ENCODE results near the gene ZNF860.
A peak's percentile ranks its signal among the peaks of the same experiment; 100 is the strongest.

Gene ZNF860

DNA sequence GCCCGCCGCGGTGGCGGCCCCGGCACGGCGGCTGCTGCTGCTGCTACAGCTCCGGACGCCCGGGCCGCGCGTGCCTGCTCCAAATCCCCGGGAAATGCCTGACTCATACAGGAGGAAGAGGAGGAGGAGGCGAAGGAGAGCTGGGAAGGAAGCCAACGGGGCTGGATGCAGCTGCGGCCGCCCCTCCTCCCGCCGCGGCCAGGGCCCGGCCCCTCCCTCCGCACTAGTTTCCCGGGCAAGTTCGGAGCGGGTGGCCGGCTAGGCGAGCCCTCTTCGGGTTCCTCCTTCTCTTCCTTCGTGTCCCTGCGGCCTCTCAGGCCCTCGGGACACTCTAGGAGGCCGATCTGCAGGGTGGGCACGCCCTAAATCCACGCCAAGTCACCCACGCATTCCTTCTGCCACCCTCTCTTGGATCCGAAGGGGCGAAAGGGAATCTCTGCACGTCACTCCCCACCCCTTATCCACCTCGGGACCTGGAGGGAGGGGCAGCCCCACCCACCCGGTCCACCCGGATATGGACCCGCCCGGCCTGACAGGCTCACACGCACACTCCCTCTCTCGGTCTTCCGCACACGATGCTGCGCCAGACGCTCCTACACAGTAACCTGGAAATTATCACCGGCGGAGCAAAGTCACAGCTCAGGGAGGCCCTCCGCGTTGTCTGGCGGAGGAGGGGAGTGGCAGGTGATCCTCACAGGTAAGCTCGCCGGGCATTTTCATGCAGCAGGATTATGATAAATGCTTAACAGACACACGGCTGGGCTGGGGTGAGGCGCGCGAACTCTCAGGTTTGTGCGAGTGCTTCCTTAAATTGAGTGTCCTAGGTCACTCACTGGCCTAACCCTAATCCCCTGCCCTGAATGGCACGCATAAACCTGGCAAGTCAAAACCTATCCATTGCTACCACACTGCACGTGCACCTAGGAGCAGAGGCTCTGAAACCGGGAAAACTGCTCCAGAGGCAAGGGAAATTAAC, at the start of gene ZNF860, which contains the start of gene OSBPL10:
Gene ZNF860, plus strand, starts transcription at position 545 of the 976 bp plus-strand sequence. CDS start 7,330 bp downstream, outside the sequence.
Gene OSBPL10, minus strand, starts transcription at position 57 of the 976 bp plus-strand sequence. CDS start 83 bp downstream, outside the sequence.
- DNase-seq = peak; percentile 94

GRCh38 chr3:31932990-31933389, 48.6 kb upstream of the ZNF860 start:
- DNase-seq = no peak

DNA sequence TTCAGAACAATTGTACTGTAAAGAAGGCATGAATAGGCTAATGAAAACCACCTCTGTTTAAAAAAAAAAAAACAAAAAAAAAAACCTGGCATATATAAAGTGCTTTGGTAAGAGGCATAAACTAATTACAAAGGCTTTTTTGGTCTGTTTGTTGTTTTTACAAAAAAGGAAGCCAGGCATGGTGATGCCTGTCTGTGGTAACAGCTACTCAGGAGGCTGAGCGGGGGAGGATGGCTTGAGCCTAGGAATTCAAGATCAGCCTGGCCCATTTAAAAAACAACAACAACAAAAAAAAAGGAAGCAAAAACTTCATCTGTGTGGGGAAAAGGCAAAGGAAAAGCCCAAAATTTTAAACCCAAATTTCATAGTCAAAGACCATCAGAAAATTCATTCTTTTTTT, 47.5 kb upstream of the ZNF860 start:
- DNase-seq = no peak

DNA sequence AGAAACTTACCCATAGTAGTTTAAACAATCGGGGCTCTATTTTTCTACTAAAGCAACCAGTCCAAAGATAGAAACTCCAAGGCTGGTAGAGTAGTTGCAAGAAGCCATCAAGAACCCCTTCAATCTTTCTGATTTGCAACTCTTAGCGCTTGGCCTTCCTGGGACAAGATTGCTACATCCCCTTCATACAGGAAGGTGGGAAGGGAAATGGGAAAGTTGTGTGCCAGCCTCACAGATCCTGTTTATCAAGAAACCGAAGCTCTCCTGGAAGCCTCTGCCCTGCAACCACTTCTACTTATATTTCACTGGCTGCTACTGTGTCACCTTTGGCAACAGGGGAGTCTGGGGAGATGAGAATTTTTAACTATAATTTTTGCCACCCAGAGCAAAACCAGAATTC, 46.7 kb upstream of the ZNF860 start:
- DNase-seq = no peak

GRCh38 chr3:31936420-31937060, 45.0 kb upstream of the ZNF860 start:
- no peak for DNase-seq

- peak; percentile 33 for DNase-seq
Measured at GRCh38 chr3:31937225-31937624, 44.3 kb upstream of the ZNF860 start.

DNA sequence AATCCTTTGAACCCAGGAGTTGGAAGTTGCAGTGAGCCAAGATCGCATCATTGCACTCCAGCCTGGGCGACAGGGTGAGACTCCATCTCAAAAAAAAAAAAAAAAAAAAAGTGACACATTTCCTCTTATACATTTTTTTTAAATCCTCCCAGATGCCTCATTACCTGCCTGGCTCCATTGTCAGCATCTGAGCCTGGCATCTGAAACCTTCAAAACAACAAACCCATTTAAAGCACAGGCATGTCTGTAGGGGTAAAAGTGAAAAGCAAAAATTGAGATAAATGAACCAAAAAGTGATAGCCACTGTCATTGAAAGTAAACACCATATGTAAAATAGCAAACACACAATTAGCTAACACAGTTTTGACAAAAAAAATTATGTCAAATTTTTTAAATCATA, 39.1 kb upstream of the ZNF860 start:
- no peak for DNase-seq

DNA sequence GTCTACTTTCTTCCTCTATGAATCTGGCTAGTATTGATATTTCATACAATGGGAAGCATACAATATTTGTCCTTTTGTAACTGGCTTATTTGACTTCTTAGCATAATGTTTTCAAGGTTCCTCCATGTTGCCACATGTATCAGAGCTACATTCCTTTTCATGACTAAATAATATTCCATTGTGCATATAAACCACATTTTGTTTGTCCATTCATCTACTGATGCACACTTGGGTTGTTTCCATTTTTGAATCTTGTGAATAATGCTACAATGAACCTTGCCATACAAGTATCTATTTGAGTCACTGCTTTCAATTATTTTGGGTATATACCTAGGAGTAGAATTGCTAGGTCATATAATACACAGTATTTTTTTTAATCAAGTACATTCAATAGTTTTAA, 38.5 kb upstream of the ZNF860 start:
- DNase-seq = no peak

DNA sequence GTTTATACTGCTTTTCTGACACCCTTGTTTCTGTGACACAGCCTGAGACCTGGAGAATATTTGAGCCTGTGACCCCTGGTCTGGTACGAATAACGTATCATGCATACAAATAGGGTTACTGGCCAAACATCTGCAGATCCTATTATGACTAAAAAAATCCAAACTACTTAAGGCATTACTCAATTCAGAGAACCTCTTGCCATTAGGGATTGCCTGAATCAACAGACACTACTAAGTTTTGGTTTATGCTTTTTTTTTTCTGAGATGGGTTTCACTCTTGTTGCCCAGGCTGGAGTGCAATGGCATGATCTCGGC, 35.9 kb upstream of the ZNF860 start:
- DNase-seq = no peak

DNA sequence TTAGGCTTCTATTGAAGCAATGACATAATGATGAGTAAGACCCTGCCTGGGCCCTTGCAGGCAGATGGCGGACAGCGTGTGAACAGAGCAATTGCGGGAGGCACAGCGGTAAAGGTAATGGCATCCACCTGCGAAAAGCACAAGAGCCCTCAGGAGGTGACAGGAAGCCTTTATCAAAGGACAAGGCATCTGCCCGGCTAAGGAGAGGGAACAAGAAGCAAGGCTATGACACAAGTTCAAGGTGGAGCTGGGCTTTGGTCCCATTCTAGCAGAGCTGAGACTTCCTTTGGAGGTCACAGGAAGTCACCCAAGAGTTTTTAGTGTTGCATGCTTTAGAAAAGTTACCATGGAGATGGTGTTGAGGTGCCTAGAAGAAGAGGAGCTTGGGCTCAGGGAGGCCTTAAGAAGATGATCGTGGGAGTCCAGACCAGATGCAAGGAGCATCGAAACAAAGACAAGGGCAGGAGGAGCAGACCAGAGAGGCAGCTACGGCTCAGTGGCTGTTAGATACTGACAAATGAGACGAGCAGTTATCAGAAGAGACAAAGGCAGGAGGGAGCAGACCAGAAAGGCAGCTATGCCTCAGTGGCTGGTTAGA, 35.0 kb upstream of the ZNF860 start:
- DNase-seq = no peak

DNA sequence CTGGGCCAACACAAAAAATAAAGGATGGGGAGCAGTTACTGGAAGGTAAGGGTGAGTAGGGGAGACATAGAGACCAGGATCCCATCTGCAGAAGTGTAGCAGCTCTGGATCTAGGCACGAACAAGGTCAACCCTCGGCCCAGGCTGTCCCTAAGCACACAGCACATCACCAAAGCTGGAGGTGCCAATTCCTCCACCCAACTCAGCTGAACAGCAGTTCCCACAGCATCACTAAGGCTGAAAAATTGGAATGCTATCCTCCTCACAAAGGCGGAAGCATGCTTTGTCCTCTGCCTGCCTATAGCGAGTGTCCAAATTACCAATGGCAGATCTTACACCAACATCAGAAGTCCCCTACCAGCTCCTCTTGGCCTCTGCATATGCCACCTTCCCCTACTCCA, 34.4 kb upstream of the ZNF860 start:
- DNase-seq = no peak

DNA sequence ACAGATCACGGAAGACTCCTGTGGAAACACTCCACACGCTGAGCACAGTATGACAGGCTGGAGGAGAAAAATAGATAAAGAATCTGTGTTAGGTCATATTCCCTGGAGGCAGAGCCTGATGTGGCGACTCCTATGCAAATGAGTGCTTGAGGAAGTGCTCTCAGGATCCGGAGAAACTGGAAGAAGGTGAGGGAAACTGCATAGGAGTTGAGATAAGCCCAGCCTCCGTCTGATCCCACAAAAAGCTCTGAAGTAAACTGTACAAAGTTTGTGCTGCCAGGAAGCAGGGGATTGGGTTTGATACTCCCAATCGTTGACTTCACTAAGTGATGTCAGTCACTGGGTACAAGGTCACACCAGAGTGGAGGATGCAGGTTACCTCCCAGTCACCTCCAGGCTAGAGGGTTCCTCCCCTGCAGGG, 33.9 kb upstream of the ZNF860 start:
- DNase-seq = peak; percentile 11

- no peak for DNase-seq
Measured at GRCh38 chr3:31948280-31948679, 33.3 kb upstream of the ZNF860 start.

DNA sequence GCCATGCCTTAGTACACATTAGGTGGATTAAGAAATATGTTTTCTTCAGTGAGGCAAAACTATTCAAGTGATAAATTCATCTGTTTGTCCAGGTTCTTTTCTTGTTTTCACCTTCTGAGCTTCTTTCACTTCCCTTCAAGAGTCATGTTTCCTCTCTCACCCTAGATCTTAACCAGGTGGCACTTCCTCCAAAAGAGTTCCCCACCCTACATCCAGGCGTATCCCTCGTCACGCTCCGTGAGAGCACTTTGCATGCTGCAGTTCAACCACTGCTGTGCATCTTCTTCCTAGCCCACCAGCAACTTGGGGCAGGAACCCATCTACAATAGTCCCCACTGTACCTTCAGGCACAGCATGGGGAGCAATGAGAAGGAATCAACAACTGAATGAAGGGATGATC, 29.3 kb upstream of the ZNF860 start:
- DNase-seq = no peak

DNA sequence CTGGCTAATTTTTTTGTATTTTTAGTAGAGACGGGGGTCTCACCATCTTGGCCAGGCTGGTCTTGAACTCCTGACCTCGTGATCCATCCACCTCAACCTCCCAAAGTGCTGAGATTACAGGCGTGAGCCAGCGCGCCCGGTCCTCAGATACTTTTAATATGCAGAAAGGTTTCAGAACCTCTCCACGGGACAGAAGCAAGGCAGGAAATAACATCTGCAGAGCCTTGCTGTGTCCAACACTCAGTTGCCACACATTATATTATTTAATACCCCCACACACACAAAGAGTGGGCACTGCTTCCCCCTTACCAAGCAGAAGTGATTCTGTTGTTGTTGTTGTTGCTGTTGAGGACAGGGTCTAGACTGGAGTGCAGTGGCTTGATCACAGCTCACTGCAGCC, 28.5 kb upstream of the ZNF860 start:
- DNase-seq = no peak

DNA sequence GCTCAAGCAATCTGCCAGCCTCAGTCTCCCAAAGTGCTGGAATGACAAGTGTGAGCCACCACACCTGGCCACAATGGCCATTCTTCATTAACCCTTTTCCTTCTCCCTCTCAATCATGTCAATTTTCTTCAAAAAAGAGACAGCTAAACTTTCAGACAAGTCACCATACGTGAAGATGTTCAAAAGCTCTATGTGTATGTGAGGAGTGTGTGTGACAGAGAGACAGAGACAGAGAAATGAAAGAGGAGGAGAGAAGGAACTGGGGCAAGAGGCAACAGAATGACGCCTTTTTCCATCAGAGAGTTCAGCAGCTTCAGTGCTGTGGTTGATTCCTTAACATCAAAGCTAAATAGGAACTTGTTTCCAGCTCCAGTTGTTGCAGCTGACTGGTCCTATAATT, 27.9 kb upstream of the ZNF860 start:
- DNase-seq = no peak

DNA sequence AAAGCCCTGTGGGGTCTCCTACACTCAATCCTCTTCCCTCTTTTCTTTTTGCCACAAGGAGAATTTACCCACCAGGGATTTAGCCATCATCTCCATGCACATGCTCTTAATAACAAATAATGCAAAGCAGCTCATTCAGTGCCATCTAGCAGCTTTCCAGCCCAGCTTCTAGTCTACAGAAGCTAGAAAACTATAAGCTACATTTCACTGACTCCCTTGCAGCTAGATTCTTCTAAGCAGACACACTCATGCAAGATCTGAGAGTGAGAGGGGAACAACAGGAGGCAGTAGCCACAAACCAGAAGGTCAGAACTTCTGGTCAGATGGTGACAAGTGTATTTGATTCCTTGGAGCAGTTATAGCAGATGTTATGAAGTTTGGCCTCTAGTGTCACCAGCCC, 26.0 kb upstream of the ZNF860 start:
- DNase-seq = no peak

- DNase-seq = no peak
Measured at GRCh38 chr3:31957106-31957505, 24.4 kb upstream of the ZNF860 start.

GRCh38 chr3:31958701-31959152, 22.8 kb upstream of the ZNF860 start:
- no peak for DNase-seq

- DNase-seq = no peak
Measured at GRCh38 chr3:31959251-31959650, 22.3 kb upstream of the ZNF860 start.

DNA sequence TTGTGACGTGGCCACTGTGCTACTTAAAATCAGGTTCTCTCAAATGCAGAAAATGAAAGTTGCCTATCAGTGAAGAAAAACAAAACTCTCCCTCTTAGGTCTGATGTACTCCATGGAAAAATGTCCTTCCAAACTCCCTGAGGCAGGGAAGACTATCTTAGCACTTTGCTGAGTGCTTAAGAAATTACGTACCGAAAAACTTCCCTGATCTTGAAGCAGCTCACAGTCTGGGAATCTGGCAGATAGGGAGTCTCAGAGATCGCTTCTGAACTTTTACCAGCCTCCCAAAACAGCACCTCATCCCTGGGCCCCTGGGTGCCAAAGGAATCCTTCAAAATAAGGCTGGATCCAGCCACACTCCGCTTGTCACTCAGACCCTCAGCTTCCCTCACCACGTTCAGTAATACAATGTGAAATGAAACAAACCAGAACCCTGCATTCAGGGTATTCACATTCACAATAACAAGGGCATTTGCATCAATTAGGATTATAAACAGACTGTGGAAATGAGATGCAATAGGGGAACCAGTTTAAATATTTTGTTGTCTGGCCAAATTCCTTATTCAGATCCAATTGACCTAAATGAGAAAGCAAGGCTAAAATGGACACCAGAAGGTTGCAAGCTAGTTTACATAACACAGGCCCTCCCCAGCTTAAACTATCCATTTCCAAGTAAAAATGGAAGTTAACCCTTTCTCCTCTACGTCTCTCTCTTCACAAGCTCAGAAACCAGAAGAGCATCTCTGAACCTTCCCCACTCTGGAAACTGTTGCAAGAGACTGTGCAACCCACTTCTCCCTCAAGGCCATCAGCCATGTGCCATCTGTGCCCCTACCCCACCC, 21.4 kb upstream of the ZNF860 start:
- peak; percentile 26 for DNase-seq

GRCh38 chr3:31960793-31961431, 20.6 kb upstream of the ZNF860 start:
- DNase-seq = peak; percentile 76

All from EL (cell line).